Measurements from ENCODE around the gene TBL1X.

GRCh38 chrX:9628779-9629493 is 164.1 kb downstream of the TBL1X start:
- TF ChIP-seq POLR2A (IDR thresholded peaks at IDR 0.05) (no peak), CTCF (IDR thresholded peaks at IDR 0.05) (no peak)
